Measurements from ENCODE around the gene LPCAT2. TPM values are rescaled to one million over a fixed set of nuclear protein-coding genes. Genes with fewer than 3 reads are reported as not detected.

Gene LPCAT2
- total RNA-seq, 2 donors from 2014 or later: 3.3 to 9.1 TPM

DNA sequence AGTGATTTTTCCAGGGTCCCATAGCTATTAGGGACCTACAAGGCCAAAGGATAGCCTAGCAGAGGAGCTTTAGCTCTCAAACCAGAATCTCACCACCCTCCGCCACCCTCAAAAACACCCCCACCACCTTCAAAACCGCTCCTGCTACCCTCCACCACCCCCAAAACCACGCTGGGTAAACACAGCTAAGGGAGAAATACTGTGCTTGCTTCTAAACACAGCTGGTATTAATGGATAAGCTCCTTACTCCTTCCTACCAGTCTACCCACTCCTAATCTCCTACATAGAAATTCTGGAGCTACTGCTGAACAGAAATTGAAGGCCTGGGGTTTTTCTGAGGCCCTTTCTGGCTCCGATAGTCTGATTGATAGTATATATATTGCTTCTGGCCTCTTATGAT lies 2.2 kb upstream of the LPCAT2 start:
- ATAC-seq: no peak
- no peak overlapping the region for H3K27ac ChIP-seq

DNA sequence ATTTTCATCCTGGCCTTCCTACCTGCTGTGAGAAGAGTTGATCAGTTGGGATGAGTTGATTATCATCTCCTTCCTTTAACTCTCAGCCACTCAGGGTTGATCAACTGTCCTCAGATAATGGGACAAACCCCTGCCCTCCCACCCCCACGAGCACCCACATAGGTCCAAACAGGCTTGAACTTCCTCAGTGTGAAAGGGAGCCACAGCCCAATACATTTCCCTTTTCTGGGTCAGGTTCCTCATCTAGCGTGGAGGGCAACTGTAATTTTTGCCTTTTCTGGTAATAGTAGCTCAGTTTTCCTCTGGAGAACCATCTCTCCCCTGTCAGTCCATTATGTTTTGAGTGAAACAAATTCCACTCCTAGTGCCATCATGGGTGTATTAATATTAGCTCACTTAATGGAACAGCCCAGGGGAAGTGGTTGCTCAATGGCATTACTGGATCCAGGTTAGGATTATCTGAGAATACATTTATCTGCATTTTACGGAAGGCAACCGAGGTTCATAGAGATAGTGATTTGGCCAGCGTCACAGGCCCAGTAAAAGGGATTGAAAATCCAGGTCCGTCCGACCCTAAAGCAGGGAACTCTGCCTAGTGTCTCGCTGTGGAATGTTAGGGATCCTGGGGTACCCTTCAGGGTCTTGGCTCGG lies 476 bp upstream of the LPCAT2 start:
- intact Hi-C loops (cut with DNase I): no loop called here
- ATAC-seq: no peak
- DNase-seq: no peak
- Histone ChIP-seq H3K9me3 (no peaks in the 10 kb centered on the region), H3K4me3 (peak overlapping the region; percentile 14 to 57), H3K27me3 (no peaks in the 10 kb centered on the region), H3K4me1 (peaks cover 19% of the 10 kb centered on the region), H3K27ac (peak overlapping the region in 2 of 4 donors; percentile 65 to 79), H3K36me3 (replicated peaks in 1 of 2; ENCODE audit: insufficient read depth in 1 of 2, low read depth in 2 of 2) (no peaks in the 10 kb centered on the region)
- WGBS, 2 donors: 50 to 57% methylated on average over 8 to 9 of the region's 9 CpGs
- TF ChIP-seq CTCF (IDR thresholded peaks at IDR 0.05) (no peak), POLR2A (IDR thresholded peaks at IDR 0.05) (no peak)

More for the DNA sequence above, 2.2 kb upstream of the LPCAT2 start:
- Histone ChIP-seq H3K27me3 (no peaks in the 10 kb centered on the region), H3K36me3 (replicated peaks in 1 of 2; ENCODE audit: insufficient read depth in 1 of 2, low read depth in 2 of 2) (no peaks in the 10 kb centered on the region), H3K4me3 (no peak overlapping the region), H3K9me3 (no peaks in the 10 kb centered on the region), H3K4me1 (peaks cover 36% of the 10 kb centered on the region)
- DNase-seq: no peak
- intact Hi-C loops (cut with DNase I): no loop called here
- no peak for TF ChIP-seq CTCF (IDR thresholded peaks at IDR 0.05)
- no peak for TF ChIP-seq POLR2A (IDR thresholded peaks at IDR 0.05)
- whole genome bisulfite sequencing, 2 donors: 68 to 69% methylated on average over 4 of the region's 4 CpGs

DNA sequence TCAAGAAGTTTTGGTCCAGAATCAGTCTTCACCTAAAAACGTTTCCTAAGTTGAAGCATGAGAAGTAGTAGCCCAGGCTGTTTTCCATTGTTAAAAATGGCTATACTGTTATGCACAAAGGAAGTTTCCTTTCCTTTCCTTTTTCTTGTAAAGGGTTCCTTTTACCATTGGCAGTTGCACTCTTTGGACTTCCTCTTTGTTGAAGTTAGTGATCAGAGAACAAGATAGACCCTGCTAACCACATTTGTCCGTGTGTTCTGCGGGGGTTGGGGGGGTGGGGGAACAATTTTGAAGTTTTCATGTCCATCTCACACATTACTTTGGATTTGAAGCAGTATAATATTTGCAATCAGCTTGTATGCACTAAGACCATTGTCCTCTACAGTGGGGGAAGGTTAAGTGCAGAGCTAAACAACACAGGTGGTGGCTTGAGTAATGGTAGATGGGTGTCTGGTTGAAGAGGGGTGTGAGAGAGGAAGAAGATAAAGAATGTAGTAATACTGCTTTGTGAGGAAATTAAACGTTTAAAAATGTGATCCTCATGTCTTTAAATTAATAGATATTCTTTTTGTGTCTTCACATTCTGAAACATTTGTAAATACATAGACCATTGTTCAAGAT lies 1.4 kb downstream of the LPCAT2 start:
- ATAC-seq (no peak), DNase-seq (no peak)
- H3K4me1 ChIP-seq: peaks cover 12% of the 10 kb centered on the region
- H3K4me3 ChIP-seq: no peak overlapping the region
- no peaks in the 10 kb centered on the region for H3K9me3 ChIP-seq
- no peaks in the 10 kb centered on the region for H3K27me3 ChIP-seq
- intact Hi-C loops (cut with DNase I): no loop called here
- H3K36me3 ChIP-seq (replicated peaks in 1 of 2; ENCODE audit: insufficient read depth in 1 of 2, low read depth in 2 of 2): no peaks in the 10 kb centered on the region
- WGBS, 2 donors: 25 to 28% methylated on average over 4 of the region's 4 CpGs
- H3K27ac ChIP-seq: peak overlapping the region in 1 of 4 donors; percentile 79
- TF ChIP-seq POLR2A (IDR thresholded peaks at IDR 0.05) (no peak), CTCF (IDR thresholded peaks at IDR 0.05) (no peak)

GRCh38 chr16:55512941-55513340 lies 4.1 kb downstream of the LPCAT2 start:
- H3K4me3 ChIP-seq: no peak overlapping the region

More at GRCh38 chr16:55512941-55513340, 4.1 kb downstream of the LPCAT2 start:
- DNase-seq (no peak), ATAC-seq (no peak)
- Histone ChIP-seq H3K4me1 (peaks cover 12% of the 10 kb centered on the region), H3K27ac (no peak overlapping the region), H3K36me3 (replicated peaks in 1 of 2; ENCODE audit: insufficient read depth in 1 of 2, low read depth in 2 of 2) (no peaks in the 10 kb centered on the region), H3K9me3 (no peaks in the 10 kb centered on the region), H3K27me3 (no peaks in the 10 kb centered on the region)
- TF ChIP-seq POLR2A (IDR thresholded peaks at IDR 0.05): no peak
- TF ChIP-seq CTCF (IDR thresholded peaks at IDR 0.05): no peak
- intact Hi-C loops (cut with DNase I): no loop called here
- WGBS, 2 donors: 89 to 97% methylated on average over 1 of the region's 1 CpG
